NCI-H1417 (cell line): ENCODE data around the gene CROCC.

Experiments used
- DNase-seq, 3 experiments: peaks; one replicate each; lab custom pipeline; 2025; lab: John Stamatoyannopoulos, UW

Gene CROCC

DNA sequence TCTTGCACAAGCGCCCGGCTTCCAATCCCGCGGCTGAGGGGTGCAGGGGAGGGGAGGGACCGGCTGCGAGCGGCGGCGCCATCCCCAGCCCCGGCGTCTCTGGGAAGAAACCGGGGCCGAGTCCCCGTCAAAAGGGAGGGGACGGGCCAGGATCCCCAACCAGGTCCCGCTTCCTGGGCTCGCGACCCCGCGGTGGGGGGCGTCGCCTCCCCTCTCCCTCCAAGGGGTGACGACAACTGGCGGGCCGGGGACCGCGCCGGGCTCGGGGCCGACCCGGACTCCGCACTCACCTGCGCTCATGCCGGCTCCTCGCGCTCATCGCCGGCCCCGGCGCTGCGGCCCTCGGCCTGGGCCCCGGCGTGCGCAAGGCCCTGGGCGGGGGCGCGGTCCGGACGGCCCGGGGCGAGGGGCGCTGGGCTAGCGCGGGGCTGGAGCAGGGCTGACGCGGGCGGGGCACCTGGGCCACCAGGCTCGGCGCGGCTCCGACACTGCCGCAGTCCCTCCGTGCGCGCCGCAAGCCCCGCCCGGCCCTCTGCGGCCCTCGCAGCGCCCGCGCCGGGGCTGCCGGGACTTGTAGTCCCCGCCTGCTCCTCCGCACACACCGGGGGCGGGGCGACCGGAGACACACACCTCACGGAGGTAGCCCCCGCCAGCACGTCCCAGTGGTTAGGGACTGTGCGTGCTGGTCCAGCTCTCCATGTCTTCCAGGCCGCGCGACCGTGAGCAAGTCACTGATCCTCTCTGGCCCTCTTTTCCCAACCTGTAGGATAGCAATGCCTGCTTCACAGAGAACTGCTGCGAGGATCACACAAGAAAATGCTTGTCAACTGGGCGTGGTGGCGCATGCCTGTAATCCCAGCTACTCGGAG is 89.9 kb downstream of the CROCC start, which contains the start of gene ATP13A2:
TSS of gene ATP13A2 (minus strand) at position 490 of the 869 bp plus-strand sequence. CDS start at position 300, 190 bp downstream.
- peak; percentile 90 to 92 (median 92) for DNase-seq

DNA sequence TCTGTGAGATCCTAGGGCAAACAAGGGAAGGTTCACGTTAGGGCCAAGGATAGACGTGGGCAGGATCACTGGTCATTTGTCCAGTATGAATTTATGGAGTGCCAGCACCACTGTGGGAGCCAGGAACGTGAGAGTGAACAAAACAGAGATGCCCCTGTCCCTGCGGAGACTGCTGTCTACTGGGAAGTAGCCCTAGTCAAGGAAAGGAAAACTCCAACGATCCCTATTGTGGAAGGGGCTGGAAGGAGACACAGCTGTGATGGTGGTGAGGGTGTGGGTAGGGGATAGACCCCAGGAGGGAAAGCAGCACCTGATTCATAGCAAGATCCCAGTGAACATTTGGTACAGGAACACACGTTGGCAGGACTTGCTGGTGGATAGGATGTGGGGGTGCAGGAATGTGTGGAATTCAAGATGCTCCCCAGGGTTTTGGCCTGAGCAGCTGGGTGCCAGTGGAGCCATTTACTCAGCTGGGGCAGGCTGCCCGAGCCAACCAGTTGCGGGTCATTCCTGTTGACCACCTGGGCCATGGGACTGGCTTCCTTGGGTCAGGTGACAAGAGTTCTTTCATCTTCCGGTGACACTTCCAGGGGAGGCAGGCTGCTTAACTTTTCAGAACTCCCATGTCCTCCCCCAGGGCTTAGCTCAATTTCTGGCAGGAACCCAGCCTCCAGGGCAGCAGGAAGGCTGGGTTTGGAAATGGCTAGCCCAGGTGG is 91.2 kb downstream of the CROCC start:
- DNase-seq: no peak

DNA sequence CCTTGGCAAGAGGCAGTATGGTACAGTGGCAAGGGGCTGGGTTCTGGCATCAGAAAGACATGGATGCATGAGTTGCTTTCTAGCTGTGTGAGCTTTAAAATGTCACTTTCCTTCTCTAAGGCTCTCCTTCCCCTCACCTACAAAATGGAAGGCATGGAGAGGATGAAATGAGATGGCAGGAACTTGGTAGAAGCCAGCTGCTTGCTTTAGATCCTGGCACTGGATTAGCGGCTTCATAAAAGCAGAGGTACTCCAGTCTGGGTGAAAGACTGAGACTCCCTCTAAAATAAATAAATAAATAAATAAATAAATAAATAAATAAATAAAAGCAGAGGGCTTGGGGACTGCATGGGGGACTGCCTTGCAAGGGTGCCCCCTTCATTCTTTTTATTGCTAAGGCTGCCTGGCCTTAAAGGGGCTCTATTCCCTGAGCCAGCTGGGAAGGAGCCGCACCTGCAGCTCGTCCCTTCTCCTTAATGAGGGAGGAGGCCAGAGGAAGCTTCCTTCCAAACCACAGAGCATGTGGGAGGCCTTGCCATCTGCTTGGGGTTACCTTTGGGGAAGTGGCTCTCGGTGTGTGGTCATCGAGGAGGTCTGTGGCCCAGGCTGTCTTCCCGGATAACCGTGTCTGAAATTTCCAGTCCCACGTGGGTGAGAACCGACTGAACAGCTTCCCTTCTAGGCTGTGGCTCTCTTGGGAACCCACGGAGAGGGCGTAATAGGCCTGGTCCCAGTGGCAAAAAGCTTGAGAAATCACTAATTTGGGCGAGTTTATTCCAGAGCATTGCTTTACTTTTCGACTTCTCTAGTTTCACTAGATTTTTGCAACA is 92.0 kb downstream of the CROCC start:
- DNase-seq: no peak

GRCh38 chr1:17014671-17015567 is 93.2 kb downstream of the CROCC start:
- DNase-seq: no peak

- no peak for DNase-seq
These were observed 94.6 kb downstream of the CROCC start for GRCh38 chr1:17016317-17016661.

DNA sequence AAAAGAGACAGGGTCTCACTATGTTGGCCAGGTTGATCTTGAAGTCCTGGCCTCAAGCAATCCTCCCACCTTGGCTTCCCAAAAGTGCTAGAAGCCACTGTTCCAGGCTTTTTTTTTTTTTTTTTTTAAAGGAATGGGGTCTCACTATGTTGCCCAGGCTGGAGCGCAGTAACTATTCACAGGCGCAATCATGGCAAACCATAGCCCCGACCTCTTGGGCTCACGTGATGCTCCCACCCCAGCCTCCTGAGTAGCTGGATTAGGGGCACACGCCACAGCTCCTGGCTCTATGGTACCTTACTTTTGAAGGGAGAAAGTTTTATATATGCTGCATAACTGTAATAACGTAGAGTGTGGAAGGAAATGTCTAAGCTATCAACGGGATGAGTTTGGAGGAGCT is 95.7 kb downstream of the CROCC start:
- DNase-seq: no peak

GRCh38 chr1:17018849-17019248 is 97.1 kb downstream of the CROCC start:
- no peak for DNase-seq

DNA sequence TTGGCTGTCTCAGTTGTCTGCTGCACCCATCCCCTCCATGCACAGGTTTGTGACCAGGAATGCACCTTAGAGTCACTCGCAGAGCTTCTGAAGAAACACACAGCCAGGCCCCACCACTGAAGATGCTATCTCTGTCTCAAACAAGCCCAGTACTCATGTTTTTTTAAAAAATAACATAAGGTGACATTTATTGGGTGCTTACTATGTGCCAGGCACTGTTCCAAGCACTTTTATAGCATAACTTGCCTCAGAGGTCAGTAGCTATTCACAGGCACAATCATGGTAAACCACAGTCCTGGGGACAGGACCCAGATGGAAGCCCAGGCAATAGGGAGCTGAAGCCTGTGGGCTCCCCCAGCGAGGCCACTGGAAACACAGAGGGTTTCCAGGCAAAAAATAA is 98.8 kb downstream of the CROCC start:
- no peak for DNase-seq

GRCh38 chr1:17021896-17022295 is 100.2 kb downstream of the CROCC start:
- DNase-seq: no peak
